GM12872 (cell line): ENCODE data around the gene GSTO2.

ENCODE experiments used
- CTCF ChIP-seq: IDR thresholded peaks from 3 replicates; pipeline ENCODE4 v1.5.1; 2011; ENCODE audit warnings: low read depth, mild to moderate bottlenecking, low read length, moderate library complexity; ENCODE audit not compliant: insufficient read depth

The GSTO2 gene

GRCh38 chr10:104316321-104317099 is 47.5 kb downstream of the GSTO2 start:
- no peak for TF ChIP-seq CTCF

GRCh38 chr10:104317269-104317710 is 48.3 kb downstream of the GSTO2 start:
- TF ChIP-seq CTCF, result peak; percentile 30; the same call in 1 of the 3 replicates

GRCh38 chr10:104317726-104318299 is 48.8 kb downstream of the GSTO2 start:
- TF ChIP-seq CTCF, result no peak

GRCh38 chr10:104318326-104318725 is 49.3 kb downstream of the GSTO2 start:
- no peak for TF ChIP-seq CTCF

- no peak for TF ChIP-seq CTCF
These were observed 50.1 kb downstream of the GSTO2 start for GRCh38 chr10:104318810-104319741.

GRCh38 chr10:104321226-104321625 is 52.2 kb downstream of the GSTO2 start:
- 0 out of 3 replicates have a peak, but pooled peaks have one; percentile 6 for TF ChIP-seq CTCF
